HG03460 (cell line): ENCODE results near the gene SNX12.
A peak's percentile ranks its signal among the peaks of the same experiment; 100 is the strongest.

Experiments
- ATAC-seq: cut with Tn5 transposase; IDR thresholded peaks from one replicate; pipeline ENCODE4 v1.9.1; 2021; ENCODE audit not compliant: unreplicated experiment

SNX12 gene

GRCh38 chrX:71068044-71068918, at the start of gene SNX12:
TSS of gene SNX12 (minus strand) at chrX:71068334. CDS start at chrX:71068306, 28 bp downstream.
- peak; percentile 96 for ATAC-seq

GRCh38 chrX:71117358-71117757, 49.2 kb upstream of the SNX12 start:
- no peak for ATAC-seq

GRCh38 chrX:71111921-71112431, 43.8 kb upstream of the SNX12 start:
- ATAC-seq = peak; percentile 39

- ATAC-seq = peak; percentile 90
Observed at GRCh38 chrX:71111141-71111843, 43.2 kb upstream of the SNX12 start, which contains the start of gene IL2RG. TSS of gene IL2RG (minus strand) at chrX:71111577. CDS start at chrX:71111539, 38 bp downstream.

- no peak for ATAC-seq
Observed at GRCh38 chrX:71109051-71109450, 40.9 kb upstream of the SNX12 start.

GRCh38 chrX:71107762-71108360, 39.7 kb upstream of the SNX12 start:
- ATAC-seq = no peak

- no peak for ATAC-seq
Observed at GRCh38 chrX:71107245-71107644, 39.1 kb upstream of the SNX12 start.

- ATAC-seq = no peak
Observed at GRCh38 chrX:71106427-71106826, 38.3 kb upstream of the SNX12 start, which contains the start of gene CXorf65. TSS of gene CXorf65 (minus strand) at chrX:71106740. CDS start at chrX:71106556, 184 bp downstream.

GRCh38 chrX:71105628-71106027, 37.5 kb upstream of the SNX12 start:
- ATAC-seq = no peak

GRCh38 chrX:71103110-71103983, 35.2 kb upstream of the SNX12 start:
- peak; percentile 42 for ATAC-seq

GRCh38 chrX:71102292-71102691, 34.2 kb upstream of the SNX12 start:
- ATAC-seq = no peak

- ATAC-seq = no peak
Observed at GRCh38 chrX:71100581-71101505, 32.7 kb upstream of the SNX12 start.

GRCh38 chrX:71099736-71100135, 31.6 kb upstream of the SNX12 start:
- no peak for ATAC-seq

GRCh38 chrX:71098951-71099506, 30.9 kb upstream of the SNX12 start:
- ATAC-seq = no peak

GRCh38 chrX:71098302-71098701, 30.2 kb upstream of the SNX12 start:
- ATAC-seq = no peak

- no peak for ATAC-seq
Observed at GRCh38 chrX:71096760-71097032, 28.6 kb upstream of the SNX12 start.

- no peak for ATAC-seq
Observed at GRCh38 chrX:71095981-71096759, 28.0 kb upstream of the SNX12 start.

- ATAC-seq = peak; percentile 91
Observed at GRCh38 chrX:71095555-71095980, 27.4 kb upstream of the SNX12 start, which contains the start of gene FOXO4. TSS of gene FOXO4 (plus strand) at chrX:71095851. CDS start at chrX:71096529, 678 bp downstream.
